Measurements from ENCODE around the gene KCNK7. TPM values are rescaled to one million over a fixed set of nuclear protein-coding genes. Genes with fewer than 3 reads are reported as not detected.

KCNK7 gene
- polyA plus RNA-seq, 1 of the 3 experiments (the other 2 are of a cell fraction), result 0.58 TPM

GRCh38 chr11:65559951-65560537 lies 35.6 kb downstream of the KCNK7 start (continued):
- TF ChIP-seq REST (IDR thresholded peaks at IDR 0.05; ENCODE audit: low read depth, low read length) (0 out of 2 replicates have a peak, but pooled peaks have one; percentile 29), SMC3 (IDR thresholded peaks at IDR 0.05; ENCODE audit: low read depth, low read length) (no peak), MAX (IDR thresholded peaks at IDR 0.05; ENCODE audit: low read depth) (0 out of 2 replicates have a peak, but pooled peaks have one; percentile 11), EZH2phosphoT487 (IDR thresholded peaks at IDR 0.05; ENCODE audit: borderline replicate concordance, low read depth) (no peak), TEAD4 (IDR thresholded peaks at IDR 0.05; ENCODE audit: borderline replicate concordance, insufficient read depth) (no peak), TCF12 (IDR thresholded peaks at IDR 0.05) (peak; percentile 55; the same call in 1 of the 2 replicates)
- TF ChIP-seq, protein P1, sequence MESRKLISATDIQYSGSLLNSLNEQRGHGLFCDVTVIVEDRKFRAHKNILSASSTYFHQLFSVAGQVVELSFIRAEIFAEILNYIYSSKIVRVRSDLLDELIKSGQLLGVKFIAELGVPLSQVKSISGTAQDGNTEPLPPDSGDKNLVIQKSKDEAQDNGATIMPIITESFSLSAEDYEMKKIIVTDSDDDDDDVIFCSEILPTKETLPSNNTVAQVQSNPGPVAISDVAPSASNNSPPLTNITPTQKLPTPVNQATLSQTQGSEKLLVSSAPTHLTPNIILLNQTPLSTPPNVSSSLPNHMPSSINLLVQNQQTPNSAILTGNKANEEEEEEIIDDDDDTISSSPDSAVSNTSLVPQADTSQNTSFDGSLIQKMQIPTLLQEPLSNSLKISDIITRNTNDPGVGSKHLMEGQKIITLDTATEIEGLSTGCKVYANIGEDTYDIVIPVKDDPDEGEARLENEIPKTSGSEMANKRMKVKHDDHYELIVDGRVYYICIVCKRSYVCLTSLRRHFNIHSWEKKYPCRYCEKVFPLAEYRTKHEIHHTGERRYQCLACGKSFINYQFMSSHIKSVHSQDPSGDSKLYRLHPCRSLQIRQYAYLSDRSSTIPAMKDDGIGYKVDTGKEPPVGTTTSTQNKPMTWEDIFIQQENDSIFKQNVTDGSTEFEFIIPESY (IDR thresholded peaks at IDR 0.05; ENCODE audit: borderline replicate concordance, low read depth), result no peak
- TF ChIP-seq, protein P2, sequence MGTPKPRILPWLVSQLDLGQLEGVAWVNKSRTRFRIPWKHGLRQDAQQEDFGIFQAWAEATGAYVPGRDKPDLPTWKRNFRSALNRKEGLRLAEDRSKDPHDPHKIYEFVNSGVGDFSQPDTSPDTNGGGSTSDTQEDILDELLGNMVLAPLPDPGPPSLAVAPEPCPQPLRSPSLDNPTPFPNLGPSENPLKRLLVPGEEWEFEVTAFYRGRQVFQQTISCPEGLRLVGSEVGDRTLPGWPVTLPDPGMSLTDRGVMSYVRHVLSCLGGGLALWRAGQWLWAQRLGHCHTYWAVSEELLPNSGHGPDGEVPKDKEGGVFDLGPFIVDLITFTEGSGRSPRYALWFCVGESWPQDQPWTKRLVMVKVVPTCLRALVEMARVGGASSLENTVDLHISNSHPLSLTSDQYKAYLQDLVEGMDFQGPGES (IDR thresholded peaks at IDR 0.05; ENCODE audit: low read depth, low read length), result no peak

DNA sequence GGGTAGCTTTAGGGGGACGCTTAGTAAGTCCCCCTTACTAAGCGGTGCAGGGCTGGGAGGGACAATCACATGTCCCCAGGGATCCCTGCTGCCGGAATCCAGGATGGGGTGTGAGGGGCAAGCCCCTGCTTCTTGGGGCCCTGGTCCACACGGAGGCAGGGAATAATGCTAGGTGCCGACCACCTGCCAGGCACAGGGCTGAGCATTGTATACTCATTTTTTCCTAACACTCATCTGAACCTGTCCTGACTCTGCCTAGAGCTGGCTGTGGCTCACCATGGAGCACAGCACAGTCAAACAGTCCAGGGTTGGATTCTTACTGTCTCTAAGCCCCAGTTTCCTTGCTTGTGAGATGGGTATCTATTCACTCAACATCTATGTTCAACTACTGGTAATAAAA lies 36.1 kb downstream of the KCNK7 start:
- H3K27me3 ChIP-seq (ENCODE audit: insufficient read depth), result no peaks in the 10 kb centered on the region
- peak overlapping the region; percentile 97 for H3K27ac ChIP-seq (ENCODE audit: low read depth in 2 of 2, low read length in 1 of 2)
- H3K4me3 ChIP-seq (ENCODE audit: low read depth in 2 of 2, low read length in 1 of 2), result peak overlapping the region in 1 of 2 experiments; percentile 85; a peak in 1 of 4 replicates
- H3K4me1 ChIP-seq (ENCODE audit: control insufficient read depth in 1 of 2, insufficient read depth in 2 of 2, low read depth in 1 of 2, low read length in 1 of 2), result peaks cover 53 to 65% of the 10 kb centered on the region in 2 experiments
- peak overlapping the region; percentile 87; the same call in 1 of the 2 replicates for H3K9ac ChIP-seq
- H3K9me2 ChIP-seq, result no peaks in the 10 kb centered on the region
- DNase-seq, result no peak
- H3K4me2 ChIP-seq, result peak overlapping the region; percentile 91
- TF ChIP-seq RAD21 (IDR thresholded peaks at IDR 0.05; ENCODE audit: low read length), result no peak
- TF ChIP-seq, protein P1 (IDR thresholded peaks at IDR 0.05; ENCODE audit: borderline replicate concordance, low read depth), result no peak
- no peak for TF ChIP-seq NRF1 (IDR thresholded peaks at IDR 0.05; ENCODE audit: low read depth, low read length)
- TF ChIP-seq FOSL2 (IDR thresholded peaks at IDR 0.05; ENCODE audit: borderline replicate concordance, low read depth), result no peak
- TF ChIP-seq NFIC (IDR thresholded peaks at IDR 0.05; ENCODE audit: borderline replicate concordance), result no peak
- no peak for TF ChIP-seq RFX5 (IDR thresholded peaks at IDR 0.05; ENCODE audit: low read length)
- TF ChIP-seq USF1 (IDR thresholded peaks at IDR 0.05; ENCODE audit: borderline replicate concordance, low read depth), result no peak
- TF ChIP-seq RCOR1 (IDR thresholded peaks at IDR 0.05; ENCODE audit: low read length), result no peak
- TF ChIP-seq FOXM1 (IDR thresholded peaks at IDR 0.05; ENCODE audit: low read depth), result no peak
- H3F3A ChIP-seq (replicated peaks; ENCODE audit: insufficient read depth), result peaks cover 51% of the 10 kb centered on the region
- no peaks in the 10 kb centered on the region for H3K36me3 ChIP-seq (replicated peaks in 1 of 2; ENCODE audit: control insufficient read depth in 1 of 2, insufficient read depth in 2 of 2, low read length in 1 of 2)
- ChIA-PET POLR2A (interaction anchor here (1.0 to 3.3 kb wide), 3 partner anchors 11 to 60 kb away, joined by 3 to 12 read pairs (median 10); partner anchors contain the start of genes FAM89B, MALAT1 and ZNRD2), CTCF (interaction anchor here (0.5 to 6.4 kb wide), 7 partner anchors 7 to 139 kb away, joined by 3 to 69 read pairs (median 10); partner anchors contain the start of genes FAM89B and ZNRD2)
- peaks cover 11% of the 10 kb centered on the region for H4K20me1 ChIP-seq (ENCODE audit: insufficient read depth)
- H3K9me3 ChIP-seq, result no peaks in the 10 kb centered on the region
- WGBS (ENCODE audit: low lambda C conversion rate), result 65% methylated on average over 3 of the region's 5 CpGs
- no peak overlapping the region for H2AFZ ChIP-seq (ENCODE audit: low read depth)
- peaks cover 38% of the 10 kb centered on the region for H3K79me2 ChIP-seq (ENCODE audit: insufficient read depth)

All from SK-N-SH (cell line).